B cell (primary cell): ENCODE measurements around the gene AHDC1. TPM values are rescaled to one million over a fixed set of nuclear protein-coding genes. Genes with fewer than 3 reads are reported as not detected.

Source experiments
- ATAC-seq: fragments of 200-7000 bp; cut with Tn5 transposase; one replicate; pipeline ENCODE4 v1.10.0; 2021; ENCODE audit warnings: low read depth, mild to moderate bottlenecking, moderate number of reproducible peaks, moderate library complexity
- CTCF ChIA-PET: fragments of 350-600 bp; sonication (Branson Sonifier 250); formaldehyde crosslinking; loops from one replicate; lab custom pipeline; 2021; ENCODE audit warnings: antibody characterized with exemption, inconsistent platforms; lab: Charles Lee
- POLR2A ChIA-PET: fragments of 350-600 bp; sonication (Branson Sonifier 250); formaldehyde crosslinking; loops from one replicate; lab custom pipeline; 2021; ENCODE audit warnings: antibody characterized with exemption; lab: Charles Lee
- DNase-seq: peaks from one replicate; pipeline ENCODE4 v3.0.0; 2013
- H2AFZ ChIP-seq: 2 replicates; pipeline ENCODE4 v1.6.1; 2012; ENCODE audit warnings: mild to moderate bottlenecking, low read depth, low read length; ENCODE audit not compliant: insufficient read depth, poor library complexity, severe bottlenecking
- H3K27ac ChIP-seq, 2 donors: 1 replicate in 1 of 2; 2 replicates in 1 of 2; pipeline ENCODE4 v1.5.1; 2012 to 2013; ENCODE audit warnings: low read length in 2 of 2, mild to moderate bottlenecking in 2 of 2, moderate library complexity in 1 of 2
- H3K27me3 ChIP-seq, 4 experiments: fragments of 200-600 bp in 1 of 4; sonication (generic) in 1 of 4; replicated peaks in 1 of 4; 1 replicate in 2 of 4; 2 replicates in 2 of 4; pipeline versions ENCODE4 v1.6.1 to v1.7.0; 2013 to 2016; ENCODE audit warnings: low read length in 3 of 4, mild to moderate bottlenecking in 2 of 4, mixed read lengths in 1 of 4, moderate library complexity in 1 of 4; ENCODE audit not compliant: insufficient read depth in 4 of 4, control insufficient read depth in 3 of 4; ENCODE audit errors: control extremely low read depth in 1 of 4
- H3K36me3 ChIP-seq, 2 experiments: replicated peaks in 1 of 2; 1 replicate in 1 of 2; 2 replicates in 1 of 2; pipeline versions ENCODE4 v1.6.1 to v1.7.1; 2013; ENCODE audit warnings: low read length in 1 of 2; ENCODE audit not compliant: insufficient read depth in 2 of 2, control insufficient read depth in 1 of 2; ENCODE audit errors: control extremely low read depth in 1 of 2, extremely low read depth in 1 of 2
- H3K4me1 ChIP-seq, 2 donors: fragments of 200-600 bp in 1 of 2; sonication (generic) in 1 of 2; 1 replicate in 1 of 2; 2 replicates in 1 of 2; pipeline versions ENCODE4 v1.5.1 to v1.6.1; 2013 to 2017; ENCODE audit warnings: low read length in 2 of 2; ENCODE audit not compliant: control insufficient read depth in 2 of 2, insufficient read depth in 2 of 2
- H3K4me2 ChIP-seq: replicated peaks from 2 replicates; pipeline ENCODE3; 2012; ENCODE audit warnings: mild to moderate bottlenecking, low read depth, low read length; ENCODE audit not compliant: poor library complexity, severe bottlenecking
- H3K4me3 ChIP-seq, 5 experiments: fragments of 200-600 bp in 1 of 5; sonication (generic) in 1 of 5; 1 replicate in 3 of 5; 2 replicates in 2 of 5; pipeline versions ENCODE4 v1.5.1 to v1.7.0; 2011 to 2016; ENCODE audit warnings: low read length in 4 of 5, mild to moderate bottlenecking in 4 of 5, low read depth in 2 of 5, control low read depth in 1 of 5, moderate library complexity in 1 of 5; ENCODE audit not compliant: insufficient read depth in 1 of 5; ENCODE audit errors: control extremely low read depth in 1 of 5, extremely low read depth in 1 of 5
- H3K79me2 ChIP-seq: fragments of 200-600 bp; sonication (generic); one replicate; pipeline ENCODE4 v1.6.0; 2016; ENCODE audit warnings: low read length; ENCODE audit not compliant: control insufficient read depth, insufficient read depth
- H3K9ac ChIP-seq: fragments of 200-600 bp; sonication (generic); 2 replicates; pipeline ENCODE4 v1.6.1; 2017; ENCODE audit warnings: mild to moderate bottlenecking, low read length, moderate library complexity
- H3K9me3 ChIP-seq, 3 donors: one replicate each; pipeline versions ENCODE4 v1.6.1 to v1.7.1; 2013; ENCODE audit warnings: low read length in 2 of 3; ENCODE audit not compliant: control insufficient read depth in 2 of 3, insufficient read depth in 1 of 3; ENCODE audit errors: control extremely low read depth in 1 of 3
- H4K20me1 ChIP-seq: 2 replicates; pipeline ENCODE4 v1.6.0; 2012; ENCODE audit warnings: mild to moderate bottlenecking, low read length; ENCODE audit not compliant: insufficient read depth, control insufficient read depth, poor library complexity, severe bottlenecking
- H3K27ac Mint-ChIP-seq: one replicate; pipeline ENCODE4 v1.8.0; 2021; ENCODE audit warnings: mixed read lengths
- H3K27me3 Mint-ChIP-seq: one replicate; pipeline ENCODE4 v1.8.0; 2021; ENCODE audit warnings: mixed read lengths
- H3K4me1 Mint-ChIP-seq: one replicate; pipeline ENCODE4 v1.8.0; 2021; ENCODE audit warnings: mixed read lengths
- H3K4me3 Mint-ChIP-seq: one replicate; pipeline ENCODE4 v1.8.0; 2021; ENCODE audit warnings: mixed read lengths
- H3K9me3 Mint-ChIP-seq: one replicate; pipeline ENCODE4 v1.8.0; 2022; ENCODE audit warnings: mixed read lengths; ENCODE audit not compliant: insufficient read depth
- EZH2 ChIP-seq: IDR thresholded peaks from 2 replicates; pipeline ENCODE4 v1.6.1; 2012; ENCODE audit warnings: borderline replicate concordance, low read depth, mild to moderate bottlenecking, moderate library complexity, low read length; ENCODE audit not compliant: insufficient read depth, poor library complexity, severe bottlenecking
- WGBS: methylation state at CpG from one replicate; pipeline ENCODE4 v1.1.5; 2013; ENCODE audit warnings: missing lambda C conversion rate; ENCODE audit not compliant: insufficient coverage; 5-methylcytosine and 5-hydroxymethylcytosine counted together
- intact Hi-C: fragments of 100-400 bp; cut with micrococcal nuclease; formaldehyde crosslinking; loops from one replicate; pipeline ENCODE4 v1.10.0; 2022
- polyA plus RNA-seq: library from polyadenylated mRNA; depleted of rRNA; stranded (reverse); fragments of >200 nt; gene quantifications from 2 replicates; pipeline ENCODE4 v1.2.3, GENCODE V29; 2012
- total RNA-seq, 2 donors: library from RNA; stranded (reverse); fragments of 120-200 nt in 1 of 2; gene quantifications; 1 replicate in 1 of 2; 2 replicates in 1 of 2; pipeline versions ENCODE4 v1.2.3 to v1.2.4, GENCODE V29; 2013 to 2022
- TF ChIP-seq, protein P1 (sequence below): fragments of 200-600 bp; IDR thresholded peaks from one replicate; pipeline ENCODE4 v1.8.0; 2022; ENCODE audit warnings: antibody characterized with exemption, mild to moderate bottlenecking

AHDC1 gene
- total and polyA plus RNA-seq, 2 donors (not counting 1 experiment from before 2014, with no cell fraction given) = 6.2 to 32.0 TPM

DNA sequence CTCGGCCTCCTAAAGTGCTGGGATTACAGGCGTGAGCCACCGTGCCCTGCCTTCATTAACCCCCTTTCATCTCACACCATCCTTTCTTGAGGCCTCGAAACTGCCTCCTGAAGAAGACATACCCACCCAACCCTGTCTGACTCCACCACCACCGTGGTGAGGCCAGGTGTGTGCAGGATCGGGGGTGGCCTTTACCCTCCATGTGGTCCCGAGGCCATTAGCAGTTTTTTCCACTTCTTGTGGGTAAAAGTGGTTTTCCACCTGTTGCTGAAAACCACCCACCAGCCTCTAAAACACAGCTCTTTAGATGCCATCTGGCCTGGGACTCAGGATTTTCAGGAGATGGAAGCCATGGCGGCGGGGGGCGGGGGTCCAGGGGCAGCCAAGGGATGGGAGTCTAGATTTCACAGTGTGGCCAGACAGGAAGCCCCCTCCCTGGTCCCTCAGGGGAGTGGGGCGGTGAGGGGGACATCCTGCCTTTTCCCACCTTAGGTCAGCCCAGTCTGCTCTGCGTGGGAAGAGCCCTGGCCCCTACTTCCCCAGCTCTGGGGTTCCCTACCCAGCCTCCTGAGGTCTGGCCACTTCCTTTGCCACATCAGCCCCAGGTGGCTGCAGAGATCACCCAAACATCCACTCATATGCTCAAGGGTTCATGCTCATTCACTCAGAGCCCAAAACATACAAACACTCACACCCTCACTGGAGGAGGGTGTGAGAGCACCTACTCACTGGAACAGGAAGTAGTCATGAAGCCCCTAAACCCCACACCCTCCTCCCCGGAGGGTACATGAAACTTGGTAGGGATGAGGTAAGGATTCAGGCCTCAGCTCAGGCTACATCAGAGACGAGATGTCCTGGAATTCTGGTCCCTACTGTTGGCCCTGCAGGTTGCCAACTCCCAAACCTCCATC, 28.7 kb upstream of the AHDC1 start:
- ChIA-PET CTCF (interaction anchor here (0.6 to 6.1 kb wide), 8 partner anchors 9 to 37 kb away, joined by 3 to 51 read pairs (median 5); no protein-coding TSS in a partner anchor), POLR2A (interaction anchor here (0.6 to 6.1 kb wide), 6 partner anchors 11 to 194 kb away, joined by 3 to 55 read pairs (median 3); no protein-coding TSS in a partner anchor)
- H3K4me3 Mint-ChIP-seq = peak overlapping the region; percentile 83
- H3K4me1 Mint-ChIP-seq = peaks cover 83% of the 10 kb centered on the region
- TF ChIP-seq EZH2 = no peak
- TF ChIP-seq, protein P1, sequence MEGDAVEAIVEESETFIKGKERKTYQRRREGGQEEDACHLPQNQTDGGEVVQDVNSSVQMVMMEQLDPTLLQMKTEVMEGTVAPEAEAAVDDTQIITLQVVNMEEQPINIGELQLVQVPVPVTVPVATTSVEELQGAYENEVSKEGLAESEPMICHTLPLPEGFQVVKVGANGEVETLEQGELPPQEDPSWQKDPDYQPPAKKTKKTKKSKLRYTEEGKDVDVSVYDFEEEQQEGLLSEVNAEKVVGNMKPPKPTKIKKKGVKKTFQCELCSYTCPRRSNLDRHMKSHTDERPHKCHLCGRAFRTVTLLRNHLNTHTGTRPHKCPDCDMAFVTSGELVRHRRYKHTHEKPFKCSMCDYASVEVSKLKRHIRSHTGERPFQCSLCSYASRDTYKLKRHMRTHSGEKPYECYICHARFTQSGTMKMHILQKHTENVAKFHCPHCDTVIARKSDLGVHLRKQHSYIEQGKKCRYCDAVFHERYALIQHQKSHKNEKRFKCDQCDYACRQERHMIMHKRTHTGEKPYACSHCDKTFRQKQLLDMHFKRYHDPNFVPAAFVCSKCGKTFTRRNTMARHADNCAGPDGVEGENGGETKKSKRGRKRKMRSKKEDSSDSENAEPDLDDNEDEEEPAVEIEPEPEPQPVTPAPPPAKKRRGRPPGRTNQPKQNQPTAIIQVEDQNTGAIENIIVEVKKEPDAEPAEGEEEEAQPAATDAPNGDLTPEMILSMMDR = no peak
- intact Hi-C loops = loop anchor here (1.0 kb wide), 1 partner anchor 27 kb away; no protein-coding TSS in a partner anchor
- no peak overlapping the region for H2AFZ ChIP-seq
- 4% methylated on average over 7 of the region's 14 CpGs for whole genome bisulfite sequencing
- H3K27ac Mint-ChIP-seq = peak overlapping the region; percentile 95
- peak; percentile 37 for ATAC-seq
- H3K4me1 ChIP-seq = peaks cover 81 to 96% of the 10 kb centered on the region in 2 donors
- no peaks in the 10 kb centered on the region for H3K27me3 ChIP-seq
- H3K4me2 ChIP-seq = peak overlapping the region; percentile 95
- H3K9me3 Mint-ChIP-seq = no peaks in the 10 kb centered on the region
- H3K27ac ChIP-seq = peak overlapping the region; percentile 90
- DNase-seq = peak; percentile 68
- no peaks in the 10 kb centered on the region for H3K36me3 ChIP-seq
- peaks cover 12% of the 10 kb centered on the region for H3K79me2 ChIP-seq
- H3K27me3 Mint-ChIP-seq = no peaks in the 10 kb centered on the region
- H3K4me3 ChIP-seq = peak overlapping the region; percentile 21 to 78 (median 72)
- H3K9ac ChIP-seq = peak overlapping the region; percentile 77
- H3K9me3 ChIP-seq = peaks cover 0 to 8% (median 0%) of the 10 kb centered on the region in 3 donors
- H4K20me1 ChIP-seq = no peaks in the 10 kb centered on the region
